Activated CD8-positive, alpha-beta T cell treated with anti-CD3 and anti-CD28 coated beads for 36 hours (primary cell): ENCODE measurements around the gene LRR1. TPM values are rescaled to one million over a fixed set of nuclear protein-coding genes. Genes with fewer than 3 reads are reported as not detected.

Experiments used
- ATAC-seq: fragments of 200-7000 bp; cut with Tn5 transposase; one replicate; pipeline ENCODE4 v1.10.0; 2021; ENCODE audit warnings: mild to moderate bottlenecking, moderate library complexity
- CTCF ChIA-PET: fragments of 350-600 bp; sonication (Branson Sonifier 250); formaldehyde crosslinking; loops from one replicate; lab custom pipeline; 2021; ENCODE audit warnings: antibody characterized with exemption; lab: Charles Lee
- POLR2A ChIA-PET: fragments of 350-600 bp; sonication (Branson Sonifier 250); formaldehyde crosslinking; loops from one replicate; lab custom pipeline; 2021; ENCODE audit warnings: antibody characterized with exemption; lab: Charles Lee
- DNase-seq: peaks from one replicate; pipeline ENCODE4 v3.0.0-alpha.2; 2020
- H3K27ac Mint-ChIP-seq: one replicate; pipeline ENCODE4 v1.8.0; 2021; ENCODE audit warnings: mild to moderate bottlenecking, mixed read lengths
- H3K27me3 Mint-ChIP-seq: one replicate; pipeline ENCODE4 v1.8.0; 2021; ENCODE audit warnings: mixed read lengths
- H3K36me3 Mint-ChIP-seq: one replicate; pipeline ENCODE4 v1.8.0; 2021; ENCODE audit warnings: low read depth, mixed read lengths
- H3K4me1 Mint-ChIP-seq: one replicate; pipeline ENCODE4 v1.8.0; 2021; ENCODE audit warnings: low read depth, mixed read lengths
- H3K4me3 Mint-ChIP-seq: one replicate; pipeline ENCODE4 v1.8.0; 2021; ENCODE audit warnings: mild to moderate bottlenecking, moderate library complexity, mixed read lengths
- H3K9me3 Mint-ChIP-seq: one replicate; pipeline ENCODE4 v1.8.0; 2021; ENCODE audit warnings: mixed read lengths
- intact Hi-C: fragments of 100-400 bp; cut with micrococcal nuclease; formaldehyde crosslinking; loops from one replicate; pipeline ENCODE4 v1.10.0; 2022
- total RNA-seq, 2 experiments: library from RNA; stranded (reverse); gene quantifications; one replicate each; pipeline ENCODE4 v1.2.3, GENCODE V29; 2021
- TF ChIP-seq, protein P1 (sequence below): fragments of 200-600 bp; IDR thresholded peaks from one replicate; pipeline ENCODE4 v1.8.0; 2022; ENCODE audit warnings: antibody characterized with exemption, mild to moderate bottlenecking

The LRR1 gene
- total RNA-seq, 2 experiments from 2014 or later, result 44.3 to 46.4 TPM

DNA sequence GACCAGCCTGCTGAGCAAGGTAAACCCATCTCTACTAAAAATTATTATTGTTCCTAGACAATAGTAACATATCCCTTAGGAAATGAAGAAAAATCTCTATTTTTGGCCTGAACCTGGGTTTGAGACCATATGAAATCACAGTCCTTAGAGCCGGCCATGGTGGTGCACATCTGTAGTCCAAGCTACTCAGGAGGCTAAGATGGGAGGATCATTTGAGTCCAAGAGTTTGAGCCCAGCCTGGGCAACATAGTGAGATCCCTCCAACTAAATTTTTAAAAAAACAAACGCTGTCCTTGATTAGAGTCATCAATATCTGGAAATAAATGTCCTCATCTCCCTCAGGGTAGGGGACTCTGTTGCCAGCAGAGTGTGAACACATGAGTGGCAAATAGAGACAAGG lies 47.2 kb upstream of the LRR1 start:
- H3K36me3 Mint-ChIP-seq, result no peaks in the 10 kb centered on the region
- H3K27ac Mint-ChIP-seq, result no peak overlapping the region
- intact Hi-C loops, result no loop called here
- ATAC-seq (no peak), DNase-seq (no peak)
- H3K9me3 Mint-ChIP-seq, result no peaks in the 10 kb centered on the region
- POLR2A ChIA-PET, result no interaction called here
- TF ChIP-seq, protein P1, sequence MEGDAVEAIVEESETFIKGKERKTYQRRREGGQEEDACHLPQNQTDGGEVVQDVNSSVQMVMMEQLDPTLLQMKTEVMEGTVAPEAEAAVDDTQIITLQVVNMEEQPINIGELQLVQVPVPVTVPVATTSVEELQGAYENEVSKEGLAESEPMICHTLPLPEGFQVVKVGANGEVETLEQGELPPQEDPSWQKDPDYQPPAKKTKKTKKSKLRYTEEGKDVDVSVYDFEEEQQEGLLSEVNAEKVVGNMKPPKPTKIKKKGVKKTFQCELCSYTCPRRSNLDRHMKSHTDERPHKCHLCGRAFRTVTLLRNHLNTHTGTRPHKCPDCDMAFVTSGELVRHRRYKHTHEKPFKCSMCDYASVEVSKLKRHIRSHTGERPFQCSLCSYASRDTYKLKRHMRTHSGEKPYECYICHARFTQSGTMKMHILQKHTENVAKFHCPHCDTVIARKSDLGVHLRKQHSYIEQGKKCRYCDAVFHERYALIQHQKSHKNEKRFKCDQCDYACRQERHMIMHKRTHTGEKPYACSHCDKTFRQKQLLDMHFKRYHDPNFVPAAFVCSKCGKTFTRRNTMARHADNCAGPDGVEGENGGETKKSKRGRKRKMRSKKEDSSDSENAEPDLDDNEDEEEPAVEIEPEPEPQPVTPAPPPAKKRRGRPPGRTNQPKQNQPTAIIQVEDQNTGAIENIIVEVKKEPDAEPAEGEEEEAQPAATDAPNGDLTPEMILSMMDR, result no peak
- no peaks in the 10 kb centered on the region for H3K27me3 Mint-ChIP-seq
- no peak overlapping the region for H3K4me3 Mint-ChIP-seq
- CTCF ChIA-PET, result interaction anchor here (1.4 kb wide), 1 partner anchor 90 kb away, joined by 6 read pairs; no protein-coding TSS in a partner anchor
- H3K4me1 Mint-ChIP-seq, result no peaks in the 10 kb centered on the region

DNA sequence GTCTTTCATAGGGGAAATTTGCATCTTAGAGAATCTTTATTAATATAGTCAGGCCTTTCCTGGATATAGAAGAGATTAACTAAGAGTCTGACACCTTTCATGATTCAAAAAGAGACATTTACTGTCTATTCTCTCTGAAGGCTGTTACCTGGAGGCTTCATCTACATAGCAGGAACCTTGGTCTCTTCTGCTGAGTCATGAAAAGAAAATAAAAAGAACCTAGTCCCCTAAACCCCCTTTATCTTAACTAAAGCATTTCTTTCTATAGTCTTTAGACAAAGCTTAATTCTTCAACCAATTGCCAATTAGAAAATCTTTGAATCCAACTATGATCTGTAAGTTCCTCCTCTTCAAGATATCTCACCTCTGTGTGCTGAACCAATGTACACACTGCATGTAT lies 45.6 kb upstream of the LRR1 start:
- TF ChIP-seq, protein P1, result no peak
- CTCF ChIA-PET, result interaction anchor here (1.0 kb wide), 1 partner anchor 56 kb away, joined by 3 read pairs; no protein-coding TSS in a partner anchor
- Mint-ChIP-seq H3K36me3 (no peaks in the 10 kb centered on the region), H3K27ac (no peak overlapping the region), H3K9me3 (no peaks in the 10 kb centered on the region), H3K4me1 (no peaks in the 10 kb centered on the region), H3K27me3 (no peaks in the 10 kb centered on the region), H3K4me3 (no peak overlapping the region)
- POLR2A ChIA-PET, result no interaction called here
- intact Hi-C loops, result no loop called here
- DNase-seq (no peak), ATAC-seq (no peak)

DNA sequence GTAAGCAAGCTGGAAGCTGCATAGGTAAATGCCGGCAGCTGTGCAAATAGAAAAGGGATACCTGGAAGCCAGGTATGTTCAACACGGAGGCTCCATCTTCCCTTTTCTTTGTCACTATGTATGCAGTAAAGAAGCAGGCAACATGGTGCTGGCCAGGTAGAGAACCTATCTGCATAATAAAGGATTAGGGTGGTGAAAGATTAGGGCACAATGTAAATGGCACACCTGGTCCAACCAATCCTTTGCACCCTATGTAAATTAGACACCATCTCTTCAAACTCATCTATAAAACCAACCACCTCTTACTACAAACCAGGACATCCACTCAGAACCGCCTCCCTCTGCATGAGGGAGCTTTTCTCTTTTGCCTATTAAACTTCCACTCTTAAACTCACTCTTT lies 44.8 kb upstream of the LRR1 start:
- ChIA-PET CTCF (no interaction called here), POLR2A (no interaction called here)
- Mint-ChIP-seq H3K4me1 (no peaks in the 10 kb centered on the region), H3K27me3 (no peaks in the 10 kb centered on the region), H3K36me3 (no peaks in the 10 kb centered on the region), H3K9me3 (no peaks in the 10 kb centered on the region), H3K4me3 (no peak overlapping the region), H3K27ac (no peak overlapping the region)
- DNase-seq (no peak), ATAC-seq (no peak)
- intact Hi-C loops, result no loop called here
- TF ChIP-seq, protein P1, result no peak

DNA sequence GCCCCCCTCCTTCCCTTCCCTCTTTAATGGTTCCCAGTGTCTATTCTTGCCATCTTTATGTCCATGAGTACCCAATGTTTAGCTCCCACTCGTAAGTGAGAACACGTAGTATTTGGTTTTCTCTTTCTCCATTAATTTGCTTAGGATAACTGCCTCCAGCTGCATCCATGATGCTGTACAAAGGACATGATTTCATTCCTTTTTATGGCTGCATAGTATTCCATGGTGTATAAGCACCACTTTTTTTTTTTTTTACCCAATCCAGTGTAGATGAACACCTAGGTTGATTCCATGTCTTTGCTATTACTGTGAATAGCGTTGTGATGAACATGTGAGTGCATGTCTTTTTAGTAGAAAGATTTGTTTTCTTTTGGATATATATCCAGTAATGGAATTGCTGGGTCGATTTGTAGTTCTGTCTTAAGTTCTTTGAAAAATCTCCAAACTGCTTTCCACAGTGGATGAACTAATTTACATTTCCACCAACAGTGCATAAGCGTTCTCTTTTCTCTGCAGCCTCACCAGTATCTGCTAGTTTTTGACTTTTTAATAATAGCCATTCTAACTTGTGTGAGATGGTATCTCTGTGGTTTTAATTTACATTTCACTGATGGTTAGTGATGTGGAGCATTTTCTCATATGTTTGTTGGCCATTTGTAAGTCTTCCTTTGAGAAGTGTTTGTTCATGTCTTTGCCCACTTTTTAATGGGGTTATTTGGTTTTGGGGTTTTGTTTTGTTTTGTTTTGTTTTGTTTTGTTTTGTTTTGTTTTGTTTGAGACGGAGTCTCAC lies 38.6 kb upstream of the LRR1 start:
- ChIA-PET CTCF (no interaction called here), POLR2A (no interaction called here)
- ATAC-seq (no peak), DNase-seq (no peak)
- Mint-ChIP-seq H3K27me3 (peaks cover 1% of the 10 kb centered on the region), H3K36me3 (no peaks in the 10 kb centered on the region), H3K4me1 (no peaks in the 10 kb centered on the region), H3K9me3 (no peaks in the 10 kb centered on the region), H3K27ac (no peak overlapping the region), H3K4me3 (no peak overlapping the region)
- TF ChIP-seq, protein P1, result no peak
- intact Hi-C loops, result no loop called here

DNA sequence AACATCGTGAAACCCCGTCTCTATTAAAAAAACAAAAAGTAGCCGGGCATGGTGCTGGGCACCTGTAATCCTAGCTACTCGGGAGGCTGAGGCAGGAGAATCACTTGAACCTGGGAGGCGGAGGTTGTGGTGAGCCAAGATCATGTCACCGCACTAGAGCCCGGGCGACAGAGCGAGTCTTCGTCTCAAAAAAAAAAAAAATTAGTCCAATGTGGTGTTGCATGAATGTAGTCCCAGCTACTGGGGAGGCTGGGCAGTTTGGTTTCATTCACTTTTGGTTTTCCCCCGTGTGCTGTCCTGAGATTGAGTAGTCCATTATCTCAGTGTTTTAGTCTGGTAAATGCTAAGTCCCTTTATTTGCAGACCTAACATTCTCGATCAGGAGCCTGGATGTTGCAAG lies 32.0 kb upstream of the LRR1 start:
- CTCF ChIA-PET, result no interaction called here
- peaks cover 2% of the 10 kb centered on the region for H3K9me3 Mint-ChIP-seq
- intact Hi-C loops, result no loop called here
- H3K36me3 Mint-ChIP-seq, result peaks cover 13% of the 10 kb centered on the region
- ATAC-seq (no peak), DNase-seq (no peak)
- POLR2A ChIA-PET, result no interaction called here
- no peak overlapping the region for H3K27ac Mint-ChIP-seq
- no peaks in the 10 kb centered on the region for H3K4me1 Mint-ChIP-seq
- H3K4me3 Mint-ChIP-seq, result no peak overlapping the region
- H3K27me3 Mint-ChIP-seq, result no peaks in the 10 kb centered on the region
- TF ChIP-seq, protein P1, result no peak
